Left renal pelvis (tissue), 4 donors: ENCODE data around the gene CATSPERZ. TPM values are rescaled to one million over a fixed set of nuclear protein-coding genes. Genes with fewer than 3 reads are reported as not detected.

Experiments
- DNase-seq, 4 donors: peaks; one replicate each; pipeline ENCODE4 v3.0.0-alpha.2; 2013; ENCODE audit warnings: low read depth in 4 of 4, low spot score in 3 of 4
- polyA plus RNA-seq, 4 donors: library from polyadenylated mRNA; unstranded; fragments of 120-200 nt; gene quantifications; one replicate each; pipeline ENCODE4 v1.2.1, GENCODE V29; 2013; ENCODE audit not compliant: insufficient read length in 4 of 4

Gene CATSPERZ
- under 1 TPM in 1 of 4 donors, not detected in 3; 0.79 TPM for polyA plus RNA-seq

GRCh38 chr11:64299847-64300648 lies at the start of gene CATSPERZ:
TSS of gene CATSPERZ (plus strand) at chr11:64300358. CDS start at chr11:64300411, 53 bp downstream.
- no peak for DNase-seq

- no peak for DNase-seq
These were observed 49.6 kb upstream of the CATSPERZ start for GRCh38 chr11:64250415-64251015.

DNA sequence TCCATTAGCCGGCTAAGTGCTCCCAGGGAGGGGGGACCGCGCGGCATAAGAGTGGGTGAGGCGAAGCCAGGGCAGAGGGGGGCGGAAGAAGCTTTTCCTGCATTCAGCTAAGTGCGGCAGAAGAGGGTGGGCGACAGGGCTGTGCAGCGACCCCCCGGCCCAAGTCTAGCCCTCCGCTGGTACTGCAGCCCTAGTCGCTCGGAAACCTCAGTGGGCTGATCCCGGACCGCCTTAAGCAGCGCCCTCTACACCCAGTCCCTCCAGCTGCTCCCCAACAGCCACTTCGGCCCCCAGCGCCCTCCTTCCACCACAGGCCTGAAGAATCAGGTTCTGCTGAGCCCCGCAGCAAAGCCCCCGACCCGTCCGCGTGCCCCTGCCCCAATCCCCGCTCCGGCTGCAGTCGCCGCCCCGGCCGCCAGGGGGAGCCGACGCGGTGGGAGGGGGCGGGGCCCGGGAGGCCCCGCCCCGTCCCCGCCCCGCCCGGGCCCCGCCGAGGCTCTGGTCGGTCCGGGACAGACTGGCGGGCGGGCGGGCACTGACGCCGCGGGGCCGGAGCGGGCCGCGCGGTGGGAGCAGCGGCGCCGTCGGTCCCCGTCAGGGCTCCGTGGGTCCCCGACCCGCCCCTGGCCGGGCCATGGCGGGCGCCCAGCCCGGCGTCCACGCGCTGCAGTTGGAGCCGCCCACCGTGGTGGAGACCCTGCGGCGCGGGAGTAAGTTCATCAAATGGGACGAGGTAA lies 49.0 kb upstream of the CATSPERZ start, which contains the start of gene PLCB3:
Gene PLCB3, plus strand, starts transcription at position 515 of the 737 bp plus-strand sequence. Its CDS starts 120 bp downstream, at position 635.
- no peak for DNase-seq

DNA sequence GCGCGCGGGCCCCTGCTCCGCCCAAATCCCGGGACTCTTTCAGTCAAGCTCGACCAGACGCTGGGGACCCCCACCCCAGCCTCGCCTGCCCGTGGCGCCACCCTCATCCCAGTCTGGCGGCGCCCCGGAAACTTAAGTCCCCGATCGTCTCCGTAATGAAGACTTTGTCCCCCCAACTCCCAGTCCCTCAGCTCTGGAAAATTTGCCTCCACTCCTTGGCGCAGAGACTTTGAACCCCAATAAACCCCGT lies 48.5 kb upstream of the CATSPERZ start:
- DNase-seq: no peak

DNA sequence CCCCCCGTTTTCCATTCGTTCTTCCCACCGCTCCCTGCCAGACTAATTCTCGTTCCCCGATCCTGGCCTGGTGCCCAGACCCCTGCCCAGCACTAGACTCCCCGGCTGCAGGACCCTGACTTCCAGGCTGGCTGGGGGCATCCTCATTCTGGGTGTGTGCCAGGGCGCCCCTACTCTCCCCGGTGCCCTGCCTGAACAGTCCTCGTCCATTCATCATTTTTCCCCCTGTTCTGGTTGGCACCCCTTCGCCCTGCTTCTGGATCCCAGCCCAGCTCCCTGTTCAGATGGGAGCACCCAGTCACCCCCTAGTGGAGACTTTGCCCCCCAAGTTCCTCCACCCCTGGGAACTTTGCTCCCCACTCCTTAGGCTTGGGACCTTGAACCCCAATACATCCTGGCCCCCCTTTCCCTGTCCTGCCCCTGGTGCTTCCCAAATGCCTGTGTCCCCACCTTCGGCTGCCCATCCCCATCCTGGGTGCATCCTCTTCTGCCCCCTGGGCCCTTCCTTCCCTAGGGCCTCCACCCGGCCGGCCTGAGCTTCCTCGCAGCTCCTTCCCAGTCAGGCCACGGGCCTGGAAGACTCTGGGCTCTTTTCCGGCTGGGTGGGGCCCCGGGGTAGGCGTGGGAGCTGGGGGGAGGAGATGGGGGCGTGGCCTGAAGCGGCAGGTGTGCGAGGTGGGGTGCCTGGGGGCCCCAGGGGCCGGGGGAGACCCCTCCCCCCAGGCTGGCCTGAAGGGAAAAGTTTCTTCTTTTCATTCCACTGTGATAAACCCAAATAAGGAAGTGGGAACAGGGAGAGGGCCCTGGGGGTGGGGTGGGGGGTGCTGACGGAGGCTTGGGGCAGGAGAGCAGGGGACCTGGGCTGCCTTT lies 47.9 kb upstream of the CATSPERZ start:
- DNase-seq: no peak

GRCh38 chr11:64253043-64253442 lies 47.1 kb upstream of the CATSPERZ start:
- DNase-seq: no peak

GRCh38 chr11:64253481-64253880 lies 46.7 kb upstream of the CATSPERZ start:
- no peak for DNase-seq

DNA sequence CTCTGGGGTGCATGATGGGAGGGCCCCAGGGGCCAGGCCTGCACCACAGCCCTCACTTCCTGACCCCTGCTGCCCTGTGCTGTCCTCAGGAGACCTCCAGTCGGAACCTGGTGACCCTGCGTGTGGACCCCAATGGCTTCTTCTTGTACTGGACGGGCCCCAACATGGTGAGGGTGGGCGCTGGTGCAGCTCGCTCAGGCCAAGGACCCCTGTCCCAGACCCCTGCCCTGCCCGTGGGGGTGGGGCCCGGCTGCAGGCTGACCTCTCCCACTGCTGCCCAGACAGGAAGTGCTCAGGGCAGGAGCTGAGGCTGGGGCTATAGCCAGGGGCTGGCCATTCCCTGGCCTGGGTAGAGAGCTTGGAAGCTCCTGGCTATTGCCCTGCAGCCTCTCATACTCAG lies 45.8 kb upstream of the CATSPERZ start:
- DNase-seq: no peak

- no peak for DNase-seq
These were observed 44.7 kb upstream of the CATSPERZ start for GRCh38 chr11:64255135-64256128.

GRCh38 chr11:64256300-64256699 lies 43.9 kb upstream of the CATSPERZ start:
- no peak for DNase-seq

- DNase-seq: no peak
These were observed 41.8 kb upstream of the CATSPERZ start for GRCh38 chr11:64258356-64258755.

- no peak for DNase-seq
These were observed 41.1 kb upstream of the CATSPERZ start for GRCh38 chr11:64258946-64259532.

- DNase-seq: no peak
These were observed 40.6 kb upstream of the CATSPERZ start for GRCh38 chr11:64259533-64260067.

DNA sequence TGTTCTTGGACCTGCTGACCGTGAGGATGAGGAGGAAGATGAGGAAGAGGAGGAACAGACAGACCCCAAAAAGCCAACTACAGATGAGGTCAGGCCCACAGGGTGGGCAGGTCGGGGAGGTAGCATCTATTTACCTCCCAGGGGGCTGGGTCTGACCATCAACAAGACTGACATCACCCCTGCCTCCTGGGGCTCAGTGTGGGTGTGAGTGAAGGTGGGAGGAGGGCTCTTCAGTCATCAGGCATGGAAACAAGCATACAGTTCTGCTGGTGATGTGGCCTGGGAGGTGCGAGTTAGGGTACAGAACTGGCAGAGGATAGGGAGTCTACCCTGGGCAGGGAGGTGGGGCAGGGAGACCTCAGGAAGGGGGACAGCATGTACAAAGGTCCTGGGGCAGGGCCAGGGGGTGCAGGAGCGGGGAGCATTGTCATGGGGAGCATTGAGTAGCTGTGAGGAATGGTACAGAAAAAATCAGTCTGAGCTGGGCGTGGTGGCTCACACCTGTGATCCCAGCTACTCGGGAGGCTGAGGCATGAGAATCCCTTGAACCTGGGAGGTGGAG lies 39.9 kb upstream of the CATSPERZ start:
- no peak for DNase-seq

GRCh38 chr11:64261556-64262080 lies 38.5 kb upstream of the CATSPERZ start:
- DNase-seq: no peak

DNA sequence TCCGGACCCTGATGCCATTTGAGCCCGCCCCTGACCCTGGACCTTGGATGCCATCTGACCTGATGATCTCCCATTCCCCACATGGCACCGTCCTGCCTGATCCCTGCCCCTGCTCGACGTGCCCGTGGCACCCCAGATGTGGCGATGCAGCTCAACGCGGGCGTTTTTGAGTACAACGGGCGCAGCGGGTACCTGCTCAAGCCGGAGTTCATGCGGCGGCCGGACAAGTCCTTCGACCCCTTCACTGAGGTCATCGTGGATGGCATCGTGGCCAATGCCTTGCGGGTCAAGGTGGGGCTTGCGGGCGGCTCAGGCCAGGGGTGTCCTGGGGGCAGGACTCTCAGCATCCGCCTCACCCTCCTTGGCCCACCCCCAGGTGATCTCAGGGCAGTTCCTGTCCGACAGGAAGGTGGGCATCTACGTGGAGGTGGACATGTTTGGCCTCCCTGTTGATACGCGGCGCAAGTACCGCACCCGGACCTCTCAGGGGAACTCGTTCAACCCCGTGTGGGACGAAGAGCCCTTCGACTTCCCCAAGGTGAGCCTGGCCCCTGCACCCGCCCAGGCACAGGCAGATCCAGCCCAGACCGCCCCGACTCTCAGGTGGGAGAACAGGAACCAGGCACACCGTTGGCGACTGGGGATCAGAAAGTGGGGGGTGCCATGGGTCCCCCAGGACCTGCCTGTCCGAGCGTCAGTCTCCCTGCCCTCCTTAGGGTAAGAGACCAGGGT lies 37.7 kb upstream of the CATSPERZ start:
- no peak for DNase-seq
